H9 (cell line): ENCODE measurements around the gene PGBD2. TPM values are rescaled to one million over a fixed set of nuclear protein-coding genes. Genes with fewer than 3 reads are reported as not detected.

Source experiments
- DNase-seq: peaks from one replicate; pipeline ENCODE4 v3.0.0-alpha.2; 2017
- H2AFZ ChIP-seq: one replicate; pipeline ENCODE4 v1.6.1; 2013; ENCODE audit warnings: mild to moderate bottlenecking, low read length, control low read depth, moderate library complexity
- H2AK5ac ChIP-seq: 2 replicates; pipeline ENCODE4 v1.6.1; 2013; ENCODE audit warnings: low read length, control low read depth, mixed read lengths; ENCODE audit not compliant: insufficient read length
- H2BK120ac ChIP-seq: one replicate; pipeline ENCODE4 v1.6.1; 2013; ENCODE audit warnings: low read depth, mild to moderate bottlenecking, low read length, control low read depth, inconsistent platforms; ENCODE audit not compliant: poor library complexity, severe bottlenecking
- H2BK12ac ChIP-seq: 2 replicates; pipeline ENCODE4 v1.6.1; 2013; ENCODE audit warnings: low read length, control low read depth, mixed read lengths, low read depth; ENCODE audit not compliant: insufficient read length
- H2BK15ac ChIP-seq: 2 replicates; pipeline ENCODE4 v1.6.1; 2013; ENCODE audit warnings: low read depth, low read length, control low read depth
- H2BK20ac ChIP-seq: one replicate; pipeline ENCODE4 v1.6.1; 2013; ENCODE audit warnings: low read depth, mild to moderate bottlenecking, low read length, control low read depth, inconsistent platforms; ENCODE audit not compliant: poor library complexity, severe bottlenecking
- H2BK5ac ChIP-seq: 2 replicates; pipeline ENCODE4 v1.6.1; 2013; ENCODE audit warnings: low read length, control low read depth, mixed read lengths; ENCODE audit not compliant: insufficient read length
- H3K14ac ChIP-seq: 2 replicates; pipeline ENCODE4 v1.6.1; 2013; ENCODE audit warnings: low read length, control low read depth; ENCODE audit not compliant: insufficient read depth
- H3K18ac ChIP-seq: 2 replicates; pipeline ENCODE4 v1.6.1; 2013; ENCODE audit warnings: low read depth, mild to moderate bottlenecking, mixed read lengths, low read length, control low read depth; ENCODE audit not compliant: insufficient read length
- H3K23ac ChIP-seq: 2 replicates; pipeline ENCODE4 v1.6.1; 2013; ENCODE audit warnings: low read length, control low read depth, mixed read lengths, low read depth; ENCODE audit not compliant: insufficient read length
- H3K23me2 ChIP-seq: 2 replicates; pipeline ENCODE4 v1.6.1; 2013; ENCODE audit warnings: low read depth, mild to moderate bottlenecking, mixed read lengths, low read length, control low read depth; ENCODE audit not compliant: insufficient read length, poor library complexity, severe bottlenecking
- H3K27ac ChIP-seq: 2 replicates; pipeline ENCODE4 v1.5.1; 2013; ENCODE audit warnings: low read length, control low read depth, mixed read lengths, low read depth; ENCODE audit not compliant: insufficient read length
- H3K27me3 ChIP-seq: 2 replicates; pipeline ENCODE4 v1.6.1; 2013; ENCODE audit warnings: low read length, control low read depth, inconsistent platforms; ENCODE audit not compliant: insufficient read depth
- H3K4ac ChIP-seq: 2 replicates; pipeline ENCODE4 v1.6.1; 2013; ENCODE audit warnings: low read depth, mild to moderate bottlenecking, control low read depth, inconsistent platforms, low read length, moderate library complexity
- H3K4me1 ChIP-seq: 2 replicates; pipeline ENCODE4 v1.6.1; 2013; ENCODE audit warnings: low read length, control low read depth, inconsistent platforms; ENCODE audit not compliant: insufficient read depth
- H3K4me2 ChIP-seq: 2 replicates; pipeline ENCODE4 v1.6.1; 2013; ENCODE audit warnings: low read length, control low read depth, mixed read lengths; ENCODE audit not compliant: insufficient read length, insufficient read depth
- H3K56ac ChIP-seq: 2 replicates; pipeline ENCODE4 v1.6.1; 2013; ENCODE audit warnings: low read depth, mild to moderate bottlenecking, mixed read lengths, low read length, control low read depth; ENCODE audit not compliant: insufficient read length
- H3K79me1 ChIP-seq: 2 replicates; pipeline ENCODE4 v1.6.1; 2013; ENCODE audit warnings: low read depth, mild to moderate bottlenecking, moderate library complexity, low read length, control low read depth, inconsistent platforms; ENCODE audit not compliant: insufficient read depth, poor library complexity, severe bottlenecking
- H3K79me2 ChIP-seq: 2 replicates; pipeline ENCODE4 v1.6.1; 2013; ENCODE audit warnings: low read length, control low read depth, inconsistent platforms; ENCODE audit not compliant: insufficient read depth
- H3K9ac ChIP-seq: 2 replicates; pipeline ENCODE4 v1.6.1; 2013; ENCODE audit warnings: low read length, control low read depth, mixed read lengths; ENCODE audit not compliant: insufficient read length; ENCODE audit errors: extremely low read depth
- H3K9me3 ChIP-seq: one replicate; pipeline ENCODE4 v1.6.1; 2013; ENCODE audit warnings: low read depth, low read length, inconsistent platforms; ENCODE audit not compliant: control insufficient read depth
- H3T11ph ChIP-seq: one replicate; pipeline ENCODE4 v1.6.1; 2013; ENCODE audit warnings: mild to moderate bottlenecking, low read length, control low read depth, inconsistent platforms
- H4K20me1 ChIP-seq: one replicate; pipeline ENCODE4 v1.6.1; 2013; ENCODE audit not compliant: control insufficient read depth, insufficient read length, insufficient read depth
- H4K5ac ChIP-seq: 2 replicates; pipeline ENCODE4 v1.6.1; 2013; ENCODE audit warnings: low read depth, mild to moderate bottlenecking, mixed read lengths, low read length, control low read depth; ENCODE audit not compliant: insufficient read length
- H4K8ac ChIP-seq: replicated peaks from 2 replicates; pipeline ENCODE4 v1.6.1; 2013; ENCODE audit warnings: low read length, control low read depth, mixed read lengths, low read depth; ENCODE audit not compliant: insufficient read length
- H4K91ac ChIP-seq: 2 replicates; pipeline ENCODE4 v1.6.1; 2013; ENCODE audit warnings: low read depth, mild to moderate bottlenecking, moderate library complexity, mixed read lengths, low read length, control low read depth; ENCODE audit not compliant: insufficient read length
- H3K27ac Mint-ChIP-seq, 3 experiments: 2 replicates in 2 of 3; 3 replicates in 1 of 3; pipeline ENCODE4 v1.8.0; 2020 to 2021; ENCODE audit warnings: mixed read lengths in 3 of 3, mild to moderate bottlenecking in 1 of 3, moderate library complexity in 1 of 3
- H3K27me3 Mint-ChIP-seq: 2 replicates; pipeline ENCODE4 v1.8.0; 2021; ENCODE audit warnings: low read depth, mild to moderate bottlenecking, moderate library complexity, mixed read lengths
- H3K36me3 Mint-ChIP-seq, 3 experiments: 2 replicates in 2 of 3; 3 replicates in 1 of 3; pipeline ENCODE4 v1.8.0; 2020 to 2021; ENCODE audit warnings: low read depth in 3 of 3, mixed read lengths in 3 of 3; ENCODE audit not compliant: insufficient read depth in 1 of 3
- H3K4me1 Mint-ChIP-seq, 2 experiments: 2 replicates each; pipeline ENCODE4 v1.8.0; 2020; ENCODE audit warnings: mixed read lengths in 2 of 2
- H3K4me3 Mint-ChIP-seq, 2 experiments: 2 replicates in 1 of 2; 3 replicates in 1 of 2; pipeline ENCODE4 v1.8.0; 2020 to 2021; ENCODE audit warnings: mild to moderate bottlenecking in 2 of 2, mixed read lengths in 2 of 2, moderate library complexity in 1 of 2
- H3K9me3 Mint-ChIP-seq, 2 experiments: 2 replicates in 1 of 2; 3 replicates in 1 of 2; pipeline ENCODE4 v1.8.0; 2020; ENCODE audit warnings: mild to moderate bottlenecking in 2 of 2, mixed read lengths in 2 of 2, moderate library complexity in 1 of 2
- CTCF ChIP-seq: fragments of 200-600 bp; sonication (generic); conservative IDR thresholded peaks from 3 replicates; pipeline ENCODE4 v1.8.0; 2021; ENCODE audit warnings: antibody characterized with exemption, mild to moderate bottlenecking
- WGBS: extraction: QIAGEN DNeasy Blood & Tissue Kit; methylation state at CpG from one replicate; pipeline ENCODE4 v1.1.7; 2013; ENCODE audit warnings: missing lambda C conversion rate, low lambda C conversion rate, mixed read lengths; ENCODE audit not compliant: insufficient read length; ENCODE audit errors: extremely low coverage; 5-methylcytosine and 5-hydroxymethylcytosine counted together
- total RNA-seq: library from RNA; stranded (reverse); gene quantifications from 2 replicates; pipeline ENCODE4 v1.2.1, GENCODE V29; 2021

Gene PGBD2
- total RNA-seq, 1 experiment from 2014 or later = 10.4 TPM

- H3K4me1 Mint-ChIP-seq = peaks cover 9 to 16% of the 10 kb centered on the region in 2 experiments
These were observed 15.2 kb upstream of the PGBD2 start for GRCh38 chr1:248890549-248891498.

More at GRCh38 chr1:248890549-248891498, 15.2 kb upstream of the PGBD2 start:
- Histone ChIP-seq H4K20me1 (no peaks in the 10 kb centered on the region), H2BK20ac (no peak overlapping the region), H3K4ac (no peak overlapping the region), H3K27ac (no peak overlapping the region), H2BK5ac (no peak overlapping the region), H3K56ac (no peak overlapping the region), H3K79me1 (no peaks in the 10 kb centered on the region), H4K5ac (no peak overlapping the region), H3K9me3 (no peaks in the 10 kb centered on the region), H4K8ac (no peak overlapping the region), H3K27me3 (no peaks in the 10 kb centered on the region), H3K4me2 (no peak overlapping the region), H3K9ac (no peak overlapping the region), H3K23me2 (no peaks in the 10 kb centered on the region), H3K23ac (no peak overlapping the region), H3K18ac (no peak overlapping the region), H2BK12ac (no peak overlapping the region), H3K14ac (no peak overlapping the region), H3K79me2 (no peaks in the 10 kb centered on the region), H4K91ac (no peak overlapping the region), H2AK5ac (no peak overlapping the region), H3T11ph (no peak overlapping the region), H2AFZ (no peak overlapping the region), H2BK15ac (no peak overlapping the region), H3K4me1 (no peaks in the 10 kb centered on the region), H2BK120ac (no peak overlapping the region)
- Mint-ChIP-seq H3K27me3 (peaks cover 6% of the 10 kb centered on the region; the same call in 1 of the 2 replicates), H3K27ac (peak overlapping the region in 1 of 3 experiments; percentile 3; a peak in 1 of 7 replicates), H3K4me3 (no peak overlapping the region; a peak in 1 of 5 replicates), H3K9me3 (no peaks in the 10 kb centered on the region), H3K36me3 (no peaks in the 10 kb centered on the region)
- 100% methylated on average over 3 of the region's 9 CpGs for WGBS
- TF ChIP-seq CTCF = no peak
- DNase-seq = no peak
